GM12873 (cell line): Measurements from ENCODE around the gene GSTK1.

ENCODE experiments used
- TF ChIP-seq, protein P1 (sequence below): IDR thresholded peaks from 2 replicates; pipeline ENCODE4 v1.5.1; 2012; ENCODE audit warnings: low read depth, mild to moderate bottlenecking, moderate library complexity, low read length, control low read depth; ENCODE audit not compliant: insufficient read depth; ENCODE audit errors: missing control alignments

Gene GSTK1

DNA sequence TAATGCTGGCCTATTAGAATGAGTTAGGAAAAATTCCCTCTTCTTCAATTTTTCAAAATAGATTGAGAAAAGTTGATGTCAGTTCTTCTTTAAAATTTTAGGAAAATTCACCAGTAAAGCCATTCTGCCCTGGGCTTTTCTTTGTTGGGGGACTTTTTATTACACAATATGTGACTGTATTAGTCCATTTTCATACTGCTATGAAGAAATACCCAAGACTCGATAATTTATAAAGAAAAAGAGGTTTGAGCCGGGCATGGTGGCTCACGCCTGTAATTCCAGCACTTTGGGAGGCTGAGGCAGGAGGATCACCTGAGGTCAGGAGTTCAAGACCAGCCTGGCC, 28.7 kb upstream of the GSTK1 start:
- TF ChIP-seq, protein P1, sequence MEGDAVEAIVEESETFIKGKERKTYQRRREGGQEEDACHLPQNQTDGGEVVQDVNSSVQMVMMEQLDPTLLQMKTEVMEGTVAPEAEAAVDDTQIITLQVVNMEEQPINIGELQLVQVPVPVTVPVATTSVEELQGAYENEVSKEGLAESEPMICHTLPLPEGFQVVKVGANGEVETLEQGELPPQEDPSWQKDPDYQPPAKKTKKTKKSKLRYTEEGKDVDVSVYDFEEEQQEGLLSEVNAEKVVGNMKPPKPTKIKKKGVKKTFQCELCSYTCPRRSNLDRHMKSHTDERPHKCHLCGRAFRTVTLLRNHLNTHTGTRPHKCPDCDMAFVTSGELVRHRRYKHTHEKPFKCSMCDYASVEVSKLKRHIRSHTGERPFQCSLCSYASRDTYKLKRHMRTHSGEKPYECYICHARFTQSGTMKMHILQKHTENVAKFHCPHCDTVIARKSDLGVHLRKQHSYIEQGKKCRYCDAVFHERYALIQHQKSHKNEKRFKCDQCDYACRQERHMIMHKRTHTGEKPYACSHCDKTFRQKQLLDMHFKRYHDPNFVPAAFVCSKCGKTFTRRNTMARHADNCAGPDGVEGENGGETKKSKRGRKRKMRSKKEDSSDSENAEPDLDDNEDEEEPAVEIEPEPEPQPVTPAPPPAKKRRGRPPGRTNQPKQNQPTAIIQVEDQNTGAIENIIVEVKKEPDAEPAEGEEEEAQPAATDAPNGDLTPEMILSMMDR, result no peak

GRCh38 chr7:143235561-143235960, 27.7 kb upstream of the GSTK1 start:
- TF ChIP-seq, protein P1, result no peak

DNA sequence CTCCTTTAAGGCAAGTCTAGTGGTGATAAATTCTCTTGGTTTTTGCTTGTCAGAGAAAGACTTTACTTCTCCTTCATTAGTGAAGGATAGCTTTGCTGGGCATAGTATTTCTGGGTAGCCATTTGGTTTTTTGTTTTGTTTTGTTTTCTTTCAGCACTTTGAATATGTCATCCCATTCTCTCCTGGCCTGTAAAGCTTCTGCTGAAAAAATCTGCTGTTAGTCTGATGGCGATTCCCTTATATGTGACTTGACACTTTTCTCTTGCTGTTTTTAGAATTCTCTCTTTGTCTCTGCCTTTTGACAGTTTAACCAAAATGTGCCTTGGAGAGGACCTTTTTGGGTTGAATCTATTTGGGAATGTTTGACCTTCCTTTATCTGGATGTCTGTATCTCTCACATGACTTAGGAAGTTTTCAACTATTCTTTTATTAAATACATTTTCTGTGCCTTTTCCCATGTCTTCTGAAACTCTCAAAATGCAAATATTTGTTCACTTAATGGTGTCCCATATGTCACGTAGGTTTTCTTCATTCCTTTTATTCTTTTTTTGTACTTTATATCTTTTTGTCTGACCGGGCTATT, 26.7 kb upstream of the GSTK1 start:
- TF ChIP-seq, protein P1, result no peak

GRCh38 chr7:143237366-143237765, 25.9 kb upstream of the GSTK1 start:
- TF ChIP-seq, protein P1, result no peak

- TF ChIP-seq, protein P1, result no peak
These were observed 24.8 kb upstream of the GSTK1 start for GRCh38 chr7:143238289-143238980.

GRCh38 chr7:143239813-143240212, 23.4 kb upstream of the GSTK1 start:
- TF ChIP-seq, protein P1, result no peak

DNA sequence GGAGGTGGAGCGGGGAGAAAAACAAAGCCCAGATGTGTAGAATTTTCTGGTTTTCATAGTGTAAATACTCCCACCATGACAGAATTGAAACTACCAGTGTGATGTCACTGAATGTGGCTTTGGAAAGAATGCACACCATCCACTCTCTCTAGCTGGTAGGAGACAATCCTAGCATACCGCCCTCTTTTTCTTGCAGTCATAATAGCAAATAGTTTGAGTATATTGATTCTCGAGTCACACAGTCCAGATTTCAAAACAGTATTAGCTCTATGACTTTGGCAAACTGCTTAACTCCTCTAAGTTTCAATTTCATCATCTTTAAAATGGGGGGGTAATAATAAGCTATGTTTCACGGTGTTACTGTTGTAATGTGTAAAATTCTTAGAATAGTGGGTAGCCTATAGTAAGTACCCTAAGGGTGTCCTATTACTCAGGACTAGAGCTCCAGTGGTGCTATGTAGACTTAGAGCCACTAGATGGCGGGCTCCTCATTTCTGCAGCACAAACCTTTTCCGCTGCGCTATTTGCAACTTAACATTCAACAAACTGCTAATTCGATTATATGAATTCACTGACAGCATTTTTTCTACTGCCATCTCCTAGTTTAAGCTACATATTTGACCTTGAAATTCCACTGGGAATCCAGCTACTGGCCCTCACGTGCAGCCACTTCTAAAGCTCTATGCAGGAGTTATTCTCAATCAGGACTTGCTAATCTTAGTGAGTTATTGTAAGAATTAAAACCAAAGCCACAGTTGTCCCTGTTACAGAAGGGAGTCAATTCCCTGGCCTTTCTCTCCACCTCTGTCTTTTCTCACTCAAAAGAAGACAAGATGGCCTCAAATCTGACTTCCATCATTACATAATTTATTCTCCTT, 22.7 kb upstream of the GSTK1 start:
- TF ChIP-seq, protein P1, result peak; percentile 89
